DND-41 (cell line): ENCODE data around the gene UHRF2.

Experiments
- CTCF ChIP-seq: IDR thresholded peaks from 2 replicates; pipeline ENCODE4 v1.5.1; 2012; ENCODE audit warnings: borderline replicate concordance, low read length, moderate library complexity, mild to moderate bottlenecking; ENCODE audit not compliant: poor library complexity, severe bottlenecking; ENCODE audit errors: extremely low read depth
- EZH2 ChIP-seq: IDR thresholded peaks from 3 replicates; pipeline ENCODE4 v1.6.1; 2012; ENCODE audit warnings: borderline replicate concordance, low read depth, mild to moderate bottlenecking, moderate library complexity, low read length, inconsistent platforms; ENCODE audit not compliant: severe bottlenecking

- no peak for TF ChIP-seq CTCF
- TF ChIP-seq EZH2 = no peak
These were observed 46.7 kb downstream of the UHRF2 start for GRCh38 chr9:6459718-6460117.
